HepG2 (cell line): Measurements from ENCODE around the gene FAM168A. TPM values are rescaled to one million over a fixed set of nuclear protein-coding genes. Genes with fewer than 3 reads are reported as not detected.

Experiments
- ATAC-seq: fragments of 200-7000 bp; cut with Tn5 transposase; 3 replicates; pipeline ENCODE4 v1.9.1; 2020; ENCODE audit warnings: mild to moderate bottlenecking, moderate library complexity
- BruUV-seq: library from RNA; stranded (reverse); fragments of 400-500 nt; replicated peaks from 2 replicates; lab custom pipeline; 2021; lab: Mats Ljungman, UMichigan
- CTCF ChIA-PET: fragments of 300-600 bp; formaldehyde crosslinking; extraction: SDS; loops from one replicate; lab custom pipeline; 2021; ENCODE audit warnings: low total read pairs, inconsistent platforms, low intra/inter-chr PET ratio; lab: Yijun Ruan, JAX
- POLR2A ChIA-PET: fragments of 350-600 bp; sonication (Branson Sonifier 250); formaldehyde crosslinking; loops from one replicate; lab custom pipeline; 2020; ENCODE audit warnings: antibody characterized with exemption, inconsistent platforms; lab: Yijun Ruan, JAX
- DNase-seq: peaks from one replicate; pipeline ENCODE4 v3.0.0-alpha.2; 2015; ENCODE audit warnings: low spot score
- FAIRE-seq: peaks from 3 replicates; lab custom pipeline; 2011; peaks lifted over from hg19 to GRCh38; lab: Jason Lieb, UNC
- H2AFZ ChIP-seq: one replicate; pipeline ENCODE4 v1.6.1; 2011; ENCODE audit warnings: low read length, inconsistent platforms
- H3K27ac ChIP-seq: fragments of 300-600 bp; 3 replicates; pipeline ENCODE4 v1.8.0; 2011; ENCODE audit warnings: mixed run types, mild to moderate bottlenecking, mixed read lengths, low read length, inconsistent platforms; ENCODE audit not compliant: insufficient read depth; ENCODE audit errors: extremely low read length
- H3K27me3 ChIP-seq, 2 experiments: fragments of 200-600 bp in 1 of 2; 2 replicates in 1 of 2; 3 replicates in 1 of 2; pipeline versions ENCODE4 v1.6.0 to v1.8.0; 2011; ENCODE audit warnings: low read length in 2 of 2, mild to moderate bottlenecking in 2 of 2, moderate library complexity in 2 of 2, inconsistent platforms in 1 of 2; ENCODE audit not compliant: insufficient read depth in 2 of 2, control insufficient read depth in 1 of 2
- H3K36me3 ChIP-seq, 2 experiments: fragments of 200-600 bp in 1 of 2; replicated peaks in 1 of 2; 2 replicates in 1 of 2; 3 replicates in 1 of 2; pipeline versions ENCODE4 v1.5.1 to v1.8.0; 2011; ENCODE audit warnings: low read length in 2 of 2, inconsistent platforms in 1 of 2; ENCODE audit not compliant: insufficient read depth in 2 of 2, control insufficient read depth in 1 of 2
- H3K4me1 ChIP-seq: 2 replicates; pipeline ENCODE4 v1.5.1; 2012; ENCODE audit warnings: low read length, inconsistent platforms; ENCODE audit not compliant: insufficient read depth
- H3K4me2 ChIP-seq: 2 replicates; pipeline ENCODE4 v1.6.0; 2011; ENCODE audit warnings: low read depth, low read length, inconsistent platforms
- H3K4me3 ChIP-seq, 3 experiments: fragments of 200-600 bp in 1 of 3; sonication (generic), shearing (Covaris generic) in 1 of 3; replicated peaks in 1 of 3; 2 replicates each; pipeline ENCODE4 v1.5.1; 2011 to 2016; ENCODE audit warnings: low read length in 3 of 3, inconsistent platforms in 2 of 3, low read depth in 2 of 3, mild to moderate bottlenecking in 2 of 3, control low read depth in 1 of 3, mixed read lengths in 1 of 3; ENCODE audit not compliant: insufficient read depth in 1 of 3
- H3K79me2 ChIP-seq: one replicate; pipeline ENCODE4 v1.6.1; 2011; ENCODE audit warnings: low read length, inconsistent platforms; ENCODE audit not compliant: insufficient read depth
- H3K9ac ChIP-seq: 2 replicates; pipeline ENCODE4 v1.6.0; 2011; ENCODE audit warnings: mild to moderate bottlenecking, low read depth, low read length, inconsistent platforms; ENCODE audit not compliant: insufficient read depth
- H3K9me3 ChIP-seq: 2 replicates; pipeline ENCODE4 v1.5.1; 2012; ENCODE audit warnings: mild to moderate bottlenecking, low read length
- H4K20me1 ChIP-seq: 2 replicates; pipeline ENCODE4 v1.6.0; 2011; ENCODE audit warnings: inconsistent platforms, mild to moderate bottlenecking, low read length, moderate library complexity; ENCODE audit not compliant: insufficient read depth
- BATF2 ChIP-seq: sonication (generic); formaldehyde crosslinking; IDR thresholded peaks from 2 replicates; pipeline ENCODE4 v1.8.0; 2022; ENCODE audit warnings: mild to moderate bottlenecking, missing genetic modification reagents, moderate library complexity
- BORCS8-MEF2B ChIP-seq: sonication (generic); formaldehyde crosslinking; IDR thresholded peaks from 2 replicates; pipeline ENCODE4 v1.8.0; 2022; ENCODE audit warnings: mild to moderate bottlenecking, missing genetic modification reagents
- FLYWCH1 ChIP-seq: sonication (generic); formaldehyde crosslinking; IDR thresholded peaks from 2 replicates; pipeline ENCODE4 v1.8.1; 2023; ENCODE audit warnings: mild to moderate bottlenecking, missing genetic modification reagents
- KDM2A ChIP-seq: sonication (generic); formaldehyde crosslinking; IDR thresholded peaks from 2 replicates; pipeline ENCODE4 v1.4.0; 2020; ENCODE audit warnings: low read depth, missing genetic modification reagents, borderline replicate concordance
- MLXIP ChIP-seq: sonication (generic); formaldehyde crosslinking; IDR thresholded peaks from 2 replicates; pipeline ENCODE4 v1.9.0; 2021; ENCODE audit warnings: missing genetic modification reagents, borderline replicate concordance
- PREB ChIP-seq: sonication (generic); formaldehyde crosslinking; IDR thresholded peaks from 2 replicates; pipeline ENCODE4 v1.4.0; 2020; ENCODE audit warnings: missing genetic modification reagents
- REPIN1 ChIP-seq: sonication (generic); formaldehyde crosslinking; IDR thresholded peaks from 2 replicates; pipeline ENCODE4 v1.8.0; 2022; ENCODE audit warnings: missing genetic modification reagents, low read depth, mild to moderate bottlenecking, borderline replicate concordance
- SIX4 ChIP-seq: sonication (generic); formaldehyde crosslinking; IDR thresholded peaks from 2 replicates; pipeline ENCODE4 v1.4.0; 2020; ENCODE audit warnings: missing genetic modification reagents
- UBTF ChIP-seq: sonication (generic); formaldehyde crosslinking; IDR thresholded peaks from 2 replicates; pipeline ENCODE4 v1.4.0; 2020; ENCODE audit warnings: mild to moderate bottlenecking, missing genetic modification reagents
- YY1 ChIP-seq: IDR thresholded peaks from 2 replicates; pipeline ENCODE4 v1.6.1; 2011; ENCODE audit warnings: low read length, low read depth, moderate library complexity, mild to moderate bottlenecking; ENCODE audit not compliant: insufficient read depth, insufficient replicate concordance
- ZBTB37 ChIP-seq: sonication (generic); formaldehyde crosslinking; IDR thresholded peaks from 2 replicates; pipeline ENCODE4 v1.4.0; 2020; ENCODE audit warnings: mild to moderate bottlenecking, missing genetic modification reagents
- ZNF18 ChIP-seq: sonication (generic); formaldehyde crosslinking; IDR thresholded peaks from 2 replicates; pipeline ENCODE4 v1.8.0; 2022; ENCODE audit warnings: mild to moderate bottlenecking, missing genetic modification reagents; ENCODE audit not compliant: insufficient replicate concordance
- ZNF253 ChIP-seq: sonication (generic); formaldehyde crosslinking; IDR thresholded peaks from 2 replicates; pipeline ENCODE4 v1.8.0; 2022; ENCODE audit warnings: mild to moderate bottlenecking, missing genetic modification reagents, borderline replicate concordance
- WGBS: methylation state at CpG from one replicate; pipeline ENCODE4 v1.1.6; 2017; ENCODE audit warnings: low lambda C conversion rate; 5-methylcytosine and 5-hydroxymethylcytosine counted together
- in situ Hi-C: cut with HindIII; loops from 2 replicates; pipeline ENCODE4 v1.10.0; 2017; ENCODE audit warnings: low pct_unique_long_range_greater_than_20kb; ENCODE audit not compliant: extremely low pct_ligation_motif_present
- intact Hi-C: fragments of 100-400 bp; cut with micrococcal nuclease; formaldehyde crosslinking; loops from one replicate; pipeline ENCODE4 v1.10.0; 2022; ENCODE audit not compliant: unreplicated experiment
- polyA plus RNA-seq, 8 experiments: library from polyadenylated mRNA; depleted of rRNA in 3 of 8; stranded (reverse) in 7 of 8; unstranded in 1 of 8; fragments of >200 nt; fragmentation: Illumina TruSeq in 4 of 8; extraction: Trizol in 4 of 8; gene quantifications; 2 replicates each; pipeline versions ENCODE4 v1.2.1 to v1.2.3, GENCODE V29; 2011 to 2016; ENCODE audit warnings: low read depth in 4 of 8, missing spikeins in 1 of 8, mixed read lengths in 1 of 8; ENCODE audit not compliant: insufficient read depth in 1 of 8
- total RNA-seq, 5 experiments: library from RNA; depleted of rRNA; stranded (reverse); fragments of >200 nt; fragmentation: Illumina TruSeq; extraction: Trizol; gene quantifications; 2 replicates each; pipeline ENCODE4 v1.2.3, GENCODE V29; 2016; ENCODE audit warnings: low read depth in 1 of 5

The FAM168A gene
- total and polyA plus RNA-seq, 2 of the 13 experiments (the other 11 are each of a cell fraction or from before 2014, with no cell fraction given), result 13.9 to 15.8 TPM

GRCh38 chr11:73425108-73425507 is 172.8 kb downstream of the FAM168A start:
- ChIA-PET POLR2A (no interaction called here), CTCF (no interaction called here)
- no peak overlapping the region for H3K4me3 ChIP-seq
- no peak for ATAC-seq
- H3K4me2 ChIP-seq, result no peak overlapping the region
- 100% methylated on average over 1 of the region's 1 CpG for WGBS
- no peaks in the 10 kb centered on the region for H3K79me2 ChIP-seq
- DNase-seq, result no peak
- no peak overlapping the region for H2AFZ ChIP-seq
- no peak for FAIRE-seq
- peaks cover 0 to 6% of the 10 kb centered on the region in 2 experiments; a peak in 2 of 5 replicates for H3K36me3 ChIP-seq
- intact Hi-C loops, result no loop called here
- H3K9ac ChIP-seq, result no peak overlapping the region
- H4K20me1 ChIP-seq, result no peaks in the 10 kb centered on the region; the same call in 1 of the 2 replicates
- peaks cover 7% of the 10 kb centered on the region for H3K4me1 ChIP-seq
- no peaks in the 10 kb centered on the region for H3K9me3 ChIP-seq
- no peaks in the 10 kb centered on the region for H3K27me3 ChIP-seq
- no TSS peak for BruUV-seq
- in situ Hi-C loops, result no loop called here
- H3K27ac ChIP-seq, result no peak overlapping the region
- TF ChIP-seq YY1 (no peak), MLXIP (no peak), SIX4 (CRISPR knock-in tag) (no peak), UBTF (CRISPR knock-in tag) (no peak), FLYWCH1 (CRISPR knock-in tag) (no peak), KDM2A (no peak), BORCS8-MEF2B (no peak), ZNF18 (CRISPR knock-in tag) (no peak), ZBTB37 (CRISPR knock-in tag) (no peak), ZNF253 (CRISPR knock-in tag) (no peak), BATF2 (no peak), REPIN1 (CRISPR knock-in tag) (no peak), PREB (CRISPR knock-in tag) (no peak)
